Astrocyte (in vitro differentiated cells and primary cell): ENCODE measurements around the gene DOC2A. TPM values are rescaled to one million over a fixed set of nuclear protein-coding genes. Genes with fewer than 3 reads are reported as not detected.

Experiments used
- DNase-seq: peaks from one replicate; pipeline ENCODE4 v3.0.0-alpha.2; 2010; ENCODE audit warnings: low read depth
- FAIRE-seq: peaks from 2 replicates; lab custom pipeline; 2011; peaks lifted over from hg19 to GRCh38; lab: Jason Lieb, UNC
- H2AFZ ChIP-seq: 2 replicates; pipeline ENCODE4 v1.6.0; 2012; ENCODE audit warnings: low read depth, low read length, inconsistent platforms
- H3K27ac ChIP-seq: 2 replicates; pipeline ENCODE4 v1.5.1; 2011; ENCODE audit warnings: low read depth, low read length, inconsistent platforms
- H3K27me3 ChIP-seq: 2 replicates; pipeline ENCODE4 v1.6.0; 2011; ENCODE audit warnings: low read length, inconsistent platforms; ENCODE audit not compliant: insufficient read depth
- H3K36me3 ChIP-seq: 2 replicates; pipeline ENCODE4 v1.5.1; 2011; ENCODE audit warnings: low read length, inconsistent platforms; ENCODE audit not compliant: insufficient read depth
- H3K4me1 ChIP-seq: 2 replicates; pipeline ENCODE4 v1.5.1; 2011; ENCODE audit warnings: low read length, inconsistent platforms; ENCODE audit not compliant: insufficient read depth
- H3K4me2 ChIP-seq: 2 replicates; pipeline ENCODE4 v1.6.0; 2012; ENCODE audit warnings: low read length, inconsistent platforms
- H3K4me3 ChIP-seq: 2 replicates; pipeline ENCODE4 v1.5.1; 2011; ENCODE audit warnings: low read depth, mild to moderate bottlenecking, low read length, inconsistent platforms; ENCODE audit not compliant: insufficient read depth
- H3K79me2 ChIP-seq: 2 replicates; pipeline ENCODE4 v1.6.0; 2012; ENCODE audit warnings: mild to moderate bottlenecking, low read length, inconsistent platforms; ENCODE audit not compliant: insufficient read depth
- H3K9ac ChIP-seq: 2 replicates; pipeline ENCODE4 v1.6.0; 2012; ENCODE audit warnings: mild to moderate bottlenecking, low read length, inconsistent platforms
- H3K9me3 ChIP-seq: 2 replicates; pipeline ENCODE4 v1.5.1; 2012; ENCODE audit warnings: low read depth, mild to moderate bottlenecking, low read length, inconsistent platforms; ENCODE audit not compliant: insufficient read depth
- H4K20me1 ChIP-seq: 2 replicates; pipeline ENCODE4 v1.6.0; 2012; ENCODE audit warnings: low read length, inconsistent platforms; ENCODE audit not compliant: insufficient read depth
- H3K27ac Mint-ChIP-seq: one replicate; pipeline ENCODE4 v1.8.0; 2021; ENCODE audit warnings: mild to moderate bottlenecking, mixed read lengths; ENCODE audit not compliant: unreplicated experiment
- H3K27me3 Mint-ChIP-seq: one replicate; pipeline ENCODE4 v1.8.0; 2021; ENCODE audit warnings: low read depth, mixed read lengths; ENCODE audit not compliant: unreplicated experiment
- H3K36me3 Mint-ChIP-seq: one replicate; pipeline ENCODE4 v1.8.0; 2021; ENCODE audit warnings: low read depth, mixed read lengths; ENCODE audit not compliant: unreplicated experiment
- H3K4me1 Mint-ChIP-seq: one replicate; pipeline ENCODE4 v1.8.0; 2021; ENCODE audit warnings: low read depth, mixed read lengths; ENCODE audit not compliant: unreplicated experiment
- H3K4me3 Mint-ChIP-seq: one replicate; pipeline ENCODE4 v1.8.0; 2021; ENCODE audit warnings: mild to moderate bottlenecking, moderate library complexity, mixed read lengths; ENCODE audit not compliant: unreplicated experiment
- H3K9me3 Mint-ChIP-seq: one replicate; pipeline ENCODE4 v1.8.0; 2021; ENCODE audit warnings: mild to moderate bottlenecking, mixed read lengths; ENCODE audit not compliant: unreplicated experiment
- CTCF ChIP-seq: IDR thresholded peaks from 2 replicates; pipeline ENCODE4 v1.5.1; 2011; ENCODE audit warnings: low read depth, mild to moderate bottlenecking, inconsistent platforms, low read length, moderate library complexity; ENCODE audit not compliant: insufficient read depth
- EZH2 ChIP-seq: IDR thresholded peaks from 2 replicates; pipeline ENCODE4 v1.6.1; 2012; ENCODE audit warnings: mild to moderate bottlenecking, low read length, inconsistent platforms; ENCODE audit not compliant: insufficient read depth
- total RNA-seq: library from RNA; stranded (reverse); gene quantifications from 2 replicates; pipeline ENCODE4 v1.2.1, GENCODE V29; 2021

DOC2A gene
- total RNA-seq, 1 donor from 2014 or later: 0.89 TPM

- Histone ChIP-seq H3K79me2 (peaks cover 3% of the 10 kb centered on the region), H3K27ac (no peak overlapping the region), H3K4me1 (no peaks in the 10 kb centered on the region), H3K9me3 (no peaks in the 10 kb centered on the region), H4K20me1 (peaks cover 61% of the 10 kb centered on the region), H3K4me2 (no peak overlapping the region), H3K27me3 (no peaks in the 10 kb centered on the region), H3K4me3 (no peak overlapping the region), H3K36me3 (peaks cover 65% of the 10 kb centered on the region), H2AFZ (no peak overlapping the region), H3K9ac (no peak overlapping the region)
- Mint-ChIP-seq H3K27me3 (no peaks in the 10 kb centered on the region), H3K4me1 (no peaks in the 10 kb centered on the region), H3K36me3 (peaks cover 20% of the 10 kb centered on the region), H3K9me3 (no peaks in the 10 kb centered on the region), H3K27ac (no peak overlapping the region), H3K4me3 (no peak overlapping the region)
- no peak for TF ChIP-seq EZH2
- TF ChIP-seq CTCF: no peak
- no peak for FAIRE-seq
- DNase-seq: no peak
Measured at GRCh38 chr16:29984137-29984763, 26.6 kb downstream of the DOC2A start.

- H3K9ac ChIP-seq: no peak overlapping the region
- no peaks in the 10 kb centered on the region for H3K27me3 ChIP-seq
- no peaks in the 10 kb centered on the region for H3K9me3 ChIP-seq
- no peaks in the 10 kb centered on the region for H3K4me1 ChIP-seq
- H3K4me2 ChIP-seq: no peak overlapping the region
- peaks cover 67% of the 10 kb centered on the region for H3K36me3 ChIP-seq
- H3K79me2 ChIP-seq: peaks cover 9% of the 10 kb centered on the region
- DNase-seq (no peak), FAIRE-seq (no peak)
- no peaks in the 10 kb centered on the region for H3K4me1 Mint-ChIP-seq
- H3K27ac Mint-ChIP-seq: no peak overlapping the region
- H2AFZ ChIP-seq: no peak overlapping the region
- H3K4me3 Mint-ChIP-seq: no peak overlapping the region
- TF ChIP-seq EZH2 (no peak), CTCF (no peak)
- H3K27me3 Mint-ChIP-seq: no peaks in the 10 kb centered on the region
- no peaks in the 10 kb centered on the region for H3K9me3 Mint-ChIP-seq
- H3K36me3 Mint-ChIP-seq: peaks cover 20% of the 10 kb centered on the region
- peaks cover 61% of the 10 kb centered on the region for H4K20me1 ChIP-seq
- no peak overlapping the region for H3K27ac ChIP-seq
- H3K4me3 ChIP-seq: no peak overlapping the region
Measured at GRCh38 chr16:29983420-29984136, 27.2 kb downstream of the DOC2A start.
